ENCODE measurements around the gene GARIN5A. TPM values are rescaled to one million over a fixed set of nuclear protein-coding genes. Genes with fewer than 3 reads are reported as not detected.

The GARIN5A gene
- total and polyA plus RNA-seq, 2 experiments from 2014 or later: 0.20 TPM; not detected in 1

DNA sequence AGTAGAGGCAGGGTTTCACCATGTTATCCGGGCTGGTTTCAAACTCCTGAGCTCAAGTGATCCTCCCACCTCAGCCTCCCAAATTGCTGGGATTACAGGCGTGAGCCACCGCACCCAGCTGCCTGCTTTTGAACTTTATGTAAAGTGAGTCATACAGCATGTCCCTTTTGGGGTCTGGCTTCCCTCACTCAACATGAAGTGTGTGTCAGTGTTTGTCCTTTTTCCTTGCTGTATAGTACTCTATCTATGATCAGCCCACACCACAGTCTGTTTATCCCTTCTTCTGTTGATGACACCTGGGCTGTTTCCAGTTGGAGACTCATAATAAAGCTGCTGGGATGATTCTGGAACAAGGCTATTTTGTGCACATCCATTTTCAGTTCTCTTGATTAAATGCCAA lies 55.8 kb downstream of the GARIN5A start:
- Histone ChIP-seq H3K27me3 (replicated peaks; ENCODE audit: insufficient read depth) (peaks cover 25% of the 10 kb centered on the region), H3K79me2 (ENCODE audit: insufficient read depth) (no peaks in the 10 kb centered on the region), H3K27ac (no peak overlapping the region), H2AFZ (no peak overlapping the region), H3F3A (ENCODE audit: insufficient read depth) (no peaks in the 10 kb centered on the region), H3K9me2 (ENCODE audit: insufficient read depth) (no peaks in the 10 kb centered on the region), H3K4me3 (no peak overlapping the region), H4K20me1 (ENCODE audit: insufficient read depth) (no peaks in the 10 kb centered on the region), H3K9ac (no peak overlapping the region), H3K9me3 (ENCODE audit: low read depth) (no peaks in the 10 kb centered on the region), H3K4me2 (ENCODE audit: unreplicated experiment) (no peak overlapping the region), H3K4me1 (ENCODE audit: insufficient read depth) (no peaks in the 10 kb centered on the region), H3K36me3 (ENCODE audit: low read depth) (no peaks in the 10 kb centered on the region)
- DNase-seq: no peak
- TF ChIP-seq EZH2 (IDR thresholded peaks at IDR 0.05; ENCODE audit: insufficient read depth, poor library complexity, severe bottlenecking): no peak
- TF ChIP-seq EZH2phosphoT487 (IDR thresholded peaks at IDR 0.05; ENCODE audit: insufficient read depth, low read depth): no peak
- in situ Hi-C loops (cut with MboI): no loop called here
- WGBS, 2 experiments (ENCODE audit: low coverage in 1 of 2, low lambda C conversion rate in 2 of 2, missing lambda C conversion rate in 2 of 2): 75 to 82% methylated on average over 3 of the region's 3 CpGs

- WGBS, 2 experiments (ENCODE audit: low coverage in 1 of 2, low lambda C conversion rate in 2 of 2, missing lambda C conversion rate in 2 of 2): 35 to 40% methylated on average over 3 of the region's 3 CpGs
- in situ Hi-C loops (cut with MboI): no loop called here
- TF ChIP-seq EZH2 (IDR thresholded peaks at IDR 0.05; ENCODE audit: insufficient read depth, poor library complexity, severe bottlenecking) (no peak), EZH2phosphoT487 (IDR thresholded peaks at IDR 0.05; ENCODE audit: insufficient read depth, low read depth) (no peak)
Observed at GRCh38 chr19:50420127-50420526, 56.5 kb downstream of the GARIN5A start.

DNA sequence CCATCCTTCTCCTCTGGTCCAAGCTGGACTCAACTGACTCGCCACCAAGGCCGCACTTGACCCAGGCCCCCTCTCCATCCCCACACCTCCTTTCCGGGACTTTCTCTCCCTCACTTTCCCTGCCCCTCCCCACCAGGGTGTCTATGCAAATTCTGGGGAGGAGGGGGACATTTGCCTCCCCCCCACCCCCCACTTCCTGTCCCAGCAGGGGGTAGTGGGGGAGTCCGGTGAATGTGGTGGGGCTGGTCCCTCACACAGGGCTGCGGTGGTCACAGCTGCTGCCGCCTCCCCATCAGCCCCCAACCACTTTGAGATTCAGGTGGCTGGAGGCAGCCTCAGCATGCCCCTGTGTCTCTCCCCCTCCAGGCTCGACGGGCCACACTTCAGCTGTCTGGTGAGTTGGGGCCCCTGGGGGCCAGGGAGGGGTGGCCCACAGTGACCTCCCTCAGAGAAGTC lies 57.0 kb downstream of the GARIN5A start:
- H2AFZ ChIP-seq: no peak overlapping the region
- H3K27ac ChIP-seq: no peak overlapping the region
- in situ Hi-C loops (cut with MboI): no loop called here
- H3K4me2 ChIP-seq (ENCODE audit: unreplicated experiment): no peak overlapping the region
- 6 to 7% methylated on average over 6 to 8 of the region's 8 CpGs for WGBS, 2 experiments (ENCODE audit: low coverage in 1 of 2, low lambda C conversion rate in 2 of 2, missing lambda C conversion rate in 2 of 2)
- H3K9ac ChIP-seq: no peak overlapping the region
- H3K27me3 ChIP-seq (replicated peaks; ENCODE audit: insufficient read depth): peaks cover 25% of the 10 kb centered on the region
- H3K4me1 ChIP-seq (ENCODE audit: insufficient read depth): no peaks in the 10 kb centered on the region
- no peaks in the 10 kb centered on the region for H4K20me1 ChIP-seq (ENCODE audit: insufficient read depth)
- TF ChIP-seq EZH2 (IDR thresholded peaks at IDR 0.05; ENCODE audit: insufficient read depth, poor library complexity, severe bottlenecking) (no peak), EZH2phosphoT487 (IDR thresholded peaks at IDR 0.05; ENCODE audit: insufficient read depth, low read depth) (no peak)
- H3K79me2 ChIP-seq (ENCODE audit: insufficient read depth): no peaks in the 10 kb centered on the region
- H3K4me3 ChIP-seq: no peak overlapping the region
- H3K9me2 ChIP-seq (ENCODE audit: insufficient read depth): no peaks in the 10 kb centered on the region
- no peak for DNase-seq
- H3K36me3 ChIP-seq (ENCODE audit: low read depth): no peaks in the 10 kb centered on the region
- H3K9me3 ChIP-seq (ENCODE audit: low read depth): no peaks in the 10 kb centered on the region
- H3F3A ChIP-seq (ENCODE audit: insufficient read depth): no peaks in the 10 kb centered on the region

More at GRCh38 chr19:50420127-50420526, 56.5 kb downstream of the GARIN5A start:
- Histone ChIP-seq H3K9me2 (ENCODE audit: insufficient read depth) (no peaks in the 10 kb centered on the region), H3K27me3 (replicated peaks; ENCODE audit: insufficient read depth) (peaks cover 25% of the 10 kb centered on the region), H3K4me1 (ENCODE audit: insufficient read depth) (no peaks in the 10 kb centered on the region), H3K4me2 (ENCODE audit: unreplicated experiment) (no peak overlapping the region), H3K79me2 (ENCODE audit: insufficient read depth) (no peaks in the 10 kb centered on the region), H4K20me1 (ENCODE audit: insufficient read depth) (no peaks in the 10 kb centered on the region), H3K4me3 (no peak overlapping the region), H2AFZ (no peak overlapping the region), H3K36me3 (ENCODE audit: low read depth) (no peaks in the 10 kb centered on the region), H3F3A (ENCODE audit: insufficient read depth) (no peaks in the 10 kb centered on the region), H3K9ac (no peak overlapping the region), H3K9me3 (ENCODE audit: low read depth) (no peaks in the 10 kb centered on the region), H3K27ac (no peak overlapping the region)
- DNase-seq: no peak

- no peaks in the 10 kb centered on the region for H3K79me2 ChIP-seq (ENCODE audit: insufficient read depth)
- no peak for DNase-seq
- H3K9me2 ChIP-seq (ENCODE audit: insufficient read depth): no peaks in the 10 kb centered on the region
- H3K27me3 ChIP-seq (replicated peaks; ENCODE audit: insufficient read depth): peaks cover 25% of the 10 kb centered on the region
- no peak overlapping the region for H3K27ac ChIP-seq
- no peak overlapping the region for H3K4me3 ChIP-seq
- no peaks in the 10 kb centered on the region for H4K20me1 ChIP-seq (ENCODE audit: insufficient read depth)
- 19 to 22% methylated on average over 14 of the region's 14 CpGs for WGBS, 2 experiments (ENCODE audit: low coverage in 1 of 2, low lambda C conversion rate in 2 of 2, missing lambda C conversion rate in 2 of 2)
- no peaks in the 10 kb centered on the region for H3K9me3 ChIP-seq (ENCODE audit: low read depth)
- H3F3A ChIP-seq (ENCODE audit: insufficient read depth): no peaks in the 10 kb centered on the region
- no peaks in the 10 kb centered on the region for H3K36me3 ChIP-seq (ENCODE audit: low read depth)
- H3K4me1 ChIP-seq (ENCODE audit: insufficient read depth): no peaks in the 10 kb centered on the region
- H3K9ac ChIP-seq: no peak overlapping the region
- no peak overlapping the region for H3K4me2 ChIP-seq (ENCODE audit: unreplicated experiment)
- H2AFZ ChIP-seq: no peak overlapping the region
- in situ Hi-C loops (cut with MboI): no loop called here
- TF ChIP-seq EZH2phosphoT487 (IDR thresholded peaks at IDR 0.05; ENCODE audit: insufficient read depth, low read depth) (no peak), EZH2 (IDR thresholded peaks at IDR 0.05; ENCODE audit: insufficient read depth, poor library complexity, severe bottlenecking) (no peak)
Observed at GRCh38 chr19:50419022-50419579, 57.5 kb downstream of the GARIN5A start.

All from GM23248 (cell line).